Natural killer cell (primary cell): ENCODE data around the gene RASGRF2. TPM values are rescaled to one million over a fixed set of nuclear protein-coding genes. Genes with fewer than 3 reads are reported as not detected.

Source experiments
- ATAC-seq, 3 donors: fragments of 150-1000 bp in 2 of 3; fragments of 200-7000 bp in 1 of 3; cut with Tn5 transposase; 1 replicate in 1 of 3; 2 replicates in 2 of 3; pipeline ENCODE4 v1.10.0; 2021; ENCODE audit warnings: mild to moderate bottlenecking in 2 of 3, moderate library complexity in 2 of 3
- DNase-seq, 2 donors: peaks; one replicate each; pipeline versions ENCODE4 v3.0.0 to v3.0.0-alpha.2; 2013 to 2021; ENCODE audit warnings: mixed read lengths in 1 of 2
- H3K27ac ChIP-seq: one replicate; pipeline ENCODE4 v1.5.1; 2013; ENCODE audit warnings: mild to moderate bottlenecking, low read length
- H3K27me3 ChIP-seq: one replicate; pipeline ENCODE4 v1.6.1; 2013; ENCODE audit warnings: low read length; ENCODE audit not compliant: control insufficient read depth, insufficient read depth
- H3K36me3 ChIP-seq: one replicate; pipeline ENCODE4 v1.6.1; 2013; ENCODE audit warnings: low read length; ENCODE audit not compliant: control insufficient read depth, insufficient read depth
- H3K4me1 ChIP-seq: one replicate; pipeline ENCODE4 v1.6.1; 2013; ENCODE audit warnings: low read length; ENCODE audit not compliant: control insufficient read depth, insufficient read depth
- H3K4me3 ChIP-seq: one replicate; pipeline ENCODE4 v1.5.1; 2013; ENCODE audit warnings: low read length
- H3K9me3 ChIP-seq: one replicate; pipeline ENCODE4 v1.6.1; 2013; ENCODE audit warnings: low read length; ENCODE audit not compliant: control insufficient read depth, insufficient read depth
- H3K27ac Mint-ChIP-seq, 2 donors: one replicate each; pipeline ENCODE4 v1.8.0; 2022; ENCODE audit warnings: mild to moderate bottlenecking in 2 of 2, mixed read lengths in 2 of 2, moderate library complexity in 1 of 2
- H3K27me3 Mint-ChIP-seq, 2 donors: one replicate each; pipeline ENCODE4 v1.8.0; 2022; ENCODE audit warnings: low read depth in 2 of 2, mixed read lengths in 2 of 2
- H3K36me3 Mint-ChIP-seq: one replicate; pipeline ENCODE4 v1.8.0; 2022; ENCODE audit warnings: mixed read lengths
- H3K4me1 Mint-ChIP-seq, 2 donors: one replicate each; pipeline ENCODE4 v1.8.0; 2022; ENCODE audit warnings: mixed read lengths in 2 of 2
- H3K4me3 Mint-ChIP-seq: one replicate; pipeline ENCODE4 v1.8.0; 2022; ENCODE audit warnings: mild to moderate bottlenecking, moderate library complexity, mixed read lengths
- H3K9me3 Mint-ChIP-seq, 2 donors: one replicate each; pipeline ENCODE4 v1.8.0; 2022; ENCODE audit warnings: mixed read lengths in 2 of 2
- CTCF ChIP-seq: fragments of 200-600 bp; IDR thresholded peaks from one replicate; pipeline ENCODE4 v1.8.0; 2022; ENCODE audit warnings: antibody characterized with exemption
- WGBS: methylation state at CpG from one replicate; pipeline ENCODE4 v1.1.7; 2013; ENCODE audit warnings: missing lambda C conversion rate; ENCODE audit not compliant: insufficient coverage; 5-methylcytosine and 5-hydroxymethylcytosine counted together
- intact Hi-C: fragments of 100-400 bp; cut with micrococcal nuclease; formaldehyde crosslinking; loops from one replicate; pipeline ENCODE4 v1.14.2; 2022
- total RNA-seq, 4 donors: library from RNA; stranded (reverse); fragments of 120-200 nt in 1 of 4; gene quantifications; one replicate each; pipeline versions ENCODE4 v1.2.3 to v1.2.4, GENCODE V29; 2013 to 2022

RASGRF2 gene
- total RNA-seq, 3 donors from 2014 or later (not counting 1 experiment from before 2014, with no cell fraction given) = 5.6 to 10.1 (median 6.1) TPM

GRCh38 chr5:81238460-81238859, 278.3 kb downstream of the RASGRF2 start:
- Mint-ChIP-seq H3K27me3 (no peaks in the 10 kb centered on the region), H3K4me1 (peaks cover 0 to under 1% of the 10 kb centered on the region in 2 donors), H3K36me3 (no peaks in the 10 kb centered on the region), H3K4me3 (no peak overlapping the region), H3K27ac (no peak overlapping the region), H3K9me3 (no peaks in the 10 kb centered on the region)
- DNase-seq (no peak), ATAC-seq (no peak)
- no peaks in the 10 kb centered on the region for H3K9me3 ChIP-seq
- H3K4me3 ChIP-seq = no peak overlapping the region
- peaks cover 12% of the 10 kb centered on the region for H3K4me1 ChIP-seq
- no peaks in the 10 kb centered on the region for H3K36me3 ChIP-seq
- intact Hi-C loops = no loop called here
- H3K27me3 ChIP-seq = no peaks in the 10 kb centered on the region
- WGBS = 79% methylated on average over 3 of the region's 4 CpGs
- TF ChIP-seq CTCF = no peak
- H3K27ac ChIP-seq = no peak overlapping the region

GRCh38 chr5:81239613-81240012, 279.4 kb downstream of the RASGRF2 start:
- WGBS = 80% methylated on average over 3 of the region's 5 CpGs
- H3K9me3 Mint-ChIP-seq = no peaks in the 10 kb centered on the region
- no peak for TF ChIP-seq CTCF
- H3K36me3 Mint-ChIP-seq = no peaks in the 10 kb centered on the region
- no peak overlapping the region for H3K4me3 Mint-ChIP-seq
- H3K27me3 ChIP-seq = no peaks in the 10 kb centered on the region
- DNase-seq (no peak), ATAC-seq (no peak)
- no peak overlapping the region for H3K4me3 ChIP-seq
- H3K4me1 ChIP-seq = peaks cover 3% of the 10 kb centered on the region
- no peaks in the 10 kb centered on the region for H3K9me3 ChIP-seq
- H3K4me1 Mint-ChIP-seq = no peaks in the 10 kb centered on the region
- no peaks in the 10 kb centered on the region for H3K27me3 Mint-ChIP-seq
- no peaks in the 10 kb centered on the region for H3K36me3 ChIP-seq
- intact Hi-C loops = no loop called here
- no peak overlapping the region for H3K27ac Mint-ChIP-seq
- no peak overlapping the region for H3K27ac ChIP-seq

- WGBS = 89% methylated on average over 5 of the region's 5 CpGs
Measured at GRCh38 chr5:81241001-81241400, 280.8 kb downstream of the RASGRF2 start.

More at GRCh38 chr5:81241001-81241400, 280.8 kb downstream of the RASGRF2 start:
- no peak for DNase-seq
- intact Hi-C loops = no loop called here
- no peak overlapping the region for H3K4me3 Mint-ChIP-seq
- no peaks in the 10 kb centered on the region for H3K4me1 Mint-ChIP-seq
- no peaks in the 10 kb centered on the region for H3K9me3 ChIP-seq
- no peaks in the 10 kb centered on the region for H3K36me3 Mint-ChIP-seq
- H3K4me3 ChIP-seq = no peak overlapping the region
- no peaks in the 10 kb centered on the region for H3K27me3 ChIP-seq
- no peaks in the 10 kb centered on the region for H3K36me3 ChIP-seq
- H3K4me1 ChIP-seq = no peaks in the 10 kb centered on the region
- TF ChIP-seq CTCF = no peak
- no peak for ATAC-seq
- H3K27ac ChIP-seq = no peak overlapping the region
- H3K9me3 Mint-ChIP-seq = no peaks in the 10 kb centered on the region
- no peak overlapping the region for H3K27ac Mint-ChIP-seq
- H3K27me3 Mint-ChIP-seq = no peaks in the 10 kb centered on the region
